ENCODE measurements around the gene CSTF1. TPM values are rescaled to one million over a fixed set of nuclear protein-coding genes. Genes with fewer than 3 reads are reported as not detected.
A peak's percentile ranks its signal among the peaks of the same experiment; 100 is the strongest.

CSTF1 gene
- total RNA-seq, 1 experiment from 2014 or later = 60.2 TPM

- Histone ChIP-seq H3K4me3 (ENCODE audit: low read length) (peak overlapping the region; percentile 87), H3K79me2 (ENCODE audit: low read length) (peaks cover 76% of the 10 kb centered on the region), H3K4me1 (ENCODE audit: insufficient read depth, low read length) (peaks cover 24% of the 10 kb centered on the region), H4K20me1 (ENCODE audit: low read length) (no peaks in the 10 kb centered on the region), H3K9ac (ENCODE audit: low read length) (peak overlapping the region; percentile 96), H2AFZ (ENCODE audit: low read length) (no peak overlapping the region), H3K27me3 (ENCODE audit: low read length) (no peaks in the 10 kb centered on the region), H3K36me3 (ENCODE audit: low read depth, low read length) (peaks cover 53% of the 10 kb centered on the region), H3K9me2 (replicated peaks; ENCODE audit: low read length) (no peaks in the 10 kb centered on the region), H3K27ac (ENCODE audit: low read length) (no peak overlapping the region), H3F3A (ENCODE audit: low read length, unreplicated experiment) (no peaks in the 10 kb centered on the region), H3K9me3 (ENCODE audit: low read length) (no peaks in the 10 kb centered on the region), H3K4me2 (ENCODE audit: low read length) (peak overlapping the region; percentile 96)
- BruUV-seq (replicated peaks) = no TSS peak
- intact Hi-C loops (cut with micrococcal nuclease) = no loop called here
- TF ChIP-seq EZH2 (IDR thresholded peaks at IDR 0.05; ENCODE audit: low read length, unreplicated experiment) = no peak
- ChIA-PET POLR2A (ENCODE audit: unreplicated experiment) (interaction anchor here (0.7 kb wide), 1 partner anchor 34 kb away, joined by 3 read pairs; no protein-coding TSS in a partner anchor), CTCF (no interaction called here)
- no peak for DNase-seq
- ATAC-seq = no peak
Observed at GRCh38 chr20:56393653-56394052, 1.2 kb downstream of the CSTF1 start.

- H3K36me3 ChIP-seq (ENCODE audit: low read depth, low read length) = peaks cover 53% of the 10 kb centered on the region
- intact Hi-C loops (cut with micrococcal nuclease) = no loop called here
- peaks cover 17% of the 10 kb centered on the region for H3K4me1 ChIP-seq (ENCODE audit: insufficient read depth, low read length)
- no peaks in the 10 kb centered on the region for H4K20me1 ChIP-seq (ENCODE audit: low read length)
- ChIA-PET CTCF (no interaction called here), POLR2A (ENCODE audit: unreplicated experiment) (no interaction called here)
- no peaks in the 10 kb centered on the region for H3K27me3 ChIP-seq (ENCODE audit: low read length)
- ATAC-seq (no peak), DNase-seq (no peak)
- no peaks in the 10 kb centered on the region for H3K9me2 ChIP-seq (replicated peaks; ENCODE audit: low read length)
- H3K4me2 ChIP-seq (ENCODE audit: low read length) = no peak overlapping the region
- H2AFZ ChIP-seq (ENCODE audit: low read length) = no peak overlapping the region
- TF ChIP-seq EZH2phosphoT487 (IDR thresholded peaks at IDR 0.05; ENCODE audit: borderline replicate concordance, low read length) = no peak
- TF ChIP-seq CTCF (conservative IDR thresholded peaks at IDR 0.05; ENCODE audit: low read depth, low read length) = no peak
- TF ChIP-seq EZH2 (IDR thresholded peaks at IDR 0.05; ENCODE audit: low read length, unreplicated experiment) = no peak
- no peak overlapping the region for H3K27ac ChIP-seq (ENCODE audit: low read length)
- BruUV-seq (replicated peaks) = no TSS peak
- no peak overlapping the region for H3K4me3 ChIP-seq (ENCODE audit: low read length)
- H3K79me2 ChIP-seq (ENCODE audit: low read length) = peaks cover 61% of the 10 kb centered on the region
- no peak overlapping the region for H3K9ac ChIP-seq (ENCODE audit: low read length)
- no peaks in the 10 kb centered on the region for H3K9me3 ChIP-seq (ENCODE audit: low read length)
- peaks cover 3% of the 10 kb centered on the region for H3F3A ChIP-seq (ENCODE audit: low read length, unreplicated experiment)
Observed at GRCh38 chr20:56395166-56395565, 2.7 kb downstream of the CSTF1 start.

- H3K9me2 ChIP-seq (replicated peaks; ENCODE audit: low read length) = no peaks in the 10 kb centered on the region
- no peak overlapping the region for H3K4me3 ChIP-seq (ENCODE audit: low read length)
- DNase-seq (peak; percentile 84), ATAC-seq (peak; percentile 84)
- H3K27me3 ChIP-seq (ENCODE audit: low read length) = no peaks in the 10 kb centered on the region
- BruUV-seq (replicated peaks) = no TSS peak
- peaks cover 80% of the 10 kb centered on the region for H3K36me3 ChIP-seq (ENCODE audit: low read depth, low read length)
- ChIA-PET CTCF (no interaction called here), POLR2A (ENCODE audit: unreplicated experiment) (no interaction called here)
- no peaks in the 10 kb centered on the region for H4K20me1 ChIP-seq (ENCODE audit: low read length)
- H3K79me2 ChIP-seq (ENCODE audit: low read length) = peaks cover 29% of the 10 kb centered on the region
- H3K9me3 ChIP-seq (ENCODE audit: low read length) = no peaks in the 10 kb centered on the region
- no peak overlapping the region for H3K27ac ChIP-seq (ENCODE audit: low read length)
- no peak overlapping the region for H2AFZ ChIP-seq (ENCODE audit: low read length)
- intact Hi-C loops (cut with micrococcal nuclease) = loop anchor here (1.0 to 2.0 kb wide), 3 partner anchors 69 to 177 kb away; partner anchors contain the start of gene RTF2
- no peak overlapping the region for H3K9ac ChIP-seq (ENCODE audit: low read length)
- TF ChIP-seq EZH2 (IDR thresholded peaks at IDR 0.05; ENCODE audit: low read length, unreplicated experiment) = no peak
- no peak for TF ChIP-seq EZH2phosphoT487 (IDR thresholded peaks at IDR 0.05; ENCODE audit: borderline replicate concordance, low read length)
- TF ChIP-seq CTCF (conservative IDR thresholded peaks at IDR 0.05; ENCODE audit: low read depth, low read length) = peak; percentile 95
- peaks cover 3% of the 10 kb centered on the region for H3F3A ChIP-seq (ENCODE audit: low read length, unreplicated experiment)
- H3K4me1 ChIP-seq (ENCODE audit: insufficient read depth, low read length) = no peaks in the 10 kb centered on the region
- no peak overlapping the region for H3K4me2 ChIP-seq (ENCODE audit: low read length)
Observed at GRCh38 chr20:56400001-56400640, 7.7 kb downstream of the CSTF1 start.

Data from PC-3 (cell line).